ENCODE results near the gene RAB20. TPM values are rescaled to one million over a fixed set of nuclear protein-coding genes. Genes with fewer than 3 reads are reported as not detected.

RAB20 gene
- total RNA-seq, 1 experiment from 2014 or later, result 14.3 TPM

- TF ChIP-seq ARID4B (CRISPR knock-in tag; IDR thresholded peaks at IDR 0.05; ENCODE audit: borderline replicate concordance), result no peak
- TF ChIP-seq ZNF532 (CRISPR knock-in tag; IDR thresholded peaks at IDR 0.05; ENCODE audit: borderline replicate concordance), result no peak
- TF ChIP-seq MLX (CRISPR knock-in tag; IDR thresholded peaks at IDR 0.05), result no peak
- TF ChIP-seq ZNF121 (CRISPR knock-in tag; IDR thresholded peaks at IDR 0.05), result no peak
Observed at GRCh38 chr13:110593430-110594130, 32.1 kb upstream of the RAB20 start (continued).

- no peak overlapping the region for H3K27ac Mint-ChIP-seq
- H3K4me3 Mint-ChIP-seq, result no peak overlapping the region
- no peaks in the 10 kb centered on the region for H3K9me3 Mint-ChIP-seq
- no peak for ATAC-seq
- ChIA-PET CTCF (interaction anchor here (1.6 kb wide), 1 partner anchor 137 kb away, joined by 7 read pairs; no protein-coding TSS in a partner anchor), POLR2A (no interaction called here)
- peaks cover 17% of the 10 kb centered on the region for H3K4me1 Mint-ChIP-seq
- DNase-seq (ENCODE audit: low spot score), result no peak
- no peaks in the 10 kb centered on the region for H3K36me3 Mint-ChIP-seq
- H3K27me3 Mint-ChIP-seq (ENCODE audit: low read depth), result no peaks in the 10 kb centered on the region
- TF ChIP-seq PRDM15 (CRISPR knock-in tag; IDR thresholded peaks at IDR 0.05) (no peak), NFYB (CRISPR knock-in tag; conservative IDR thresholded peaks at IDR 0.05; ENCODE audit: low read depth) (no peak), AFF4 (CRISPR knock-in tag; IDR thresholded peaks at IDR 0.05; ENCODE audit: borderline replicate concordance) (no peak), ATF2 (CRISPR knock-in tag; IDR thresholded peaks at IDR 0.05; ENCODE audit: borderline replicate concordance, low read depth) (no peak), FOXP1 (CRISPR knock-in tag; IDR thresholded peaks at IDR 0.05; ENCODE audit: borderline replicate concordance) (no peak), ZBTB21 (CRISPR knock-in tag; IDR thresholded peaks at IDR 0.05; ENCODE audit: borderline replicate concordance) (no peak), PREB (CRISPR knock-in tag; IDR thresholded peaks at IDR 0.05; ENCODE audit: borderline replicate concordance) (no peak), ELF4 (CRISPR knock-in tag; IDR thresholded peaks at IDR 0.05; ENCODE audit: low read depth) (no peak), CREB1 (CRISPR knock-in tag; IDR thresholded peaks at IDR 0.05) (no peak), NR1H2 (CRISPR knock-in tag; IDR thresholded peaks at IDR 0.05) (no peak)
Observed at GRCh38 chr13:110592665-110593064, 31.1 kb upstream of the RAB20 start.
